Panc1 (cell line): ENCODE results near the gene ITPR2.

Experiments used
- REST ChIP-seq, 2 experiments: IDR thresholded peaks; 2 replicates each; pipeline ENCODE4 v1.6.1; 2011 to 2012; ENCODE audit warnings: low read depth in 2 of 2, control low read depth in 1 of 2, low read length in 1 of 2, mild to moderate bottlenecking in 1 of 2, moderate library complexity in 1 of 2; ENCODE audit not compliant: insufficient read depth in 1 of 2
- TF ChIP-seq, protein P1 (sequence below): fragments of 450-650 bp; IDR thresholded peaks from 2 replicates; pipeline ENCODE4 v1.5.1; 2017; ENCODE audit warnings: mild to moderate bottlenecking

DNA sequence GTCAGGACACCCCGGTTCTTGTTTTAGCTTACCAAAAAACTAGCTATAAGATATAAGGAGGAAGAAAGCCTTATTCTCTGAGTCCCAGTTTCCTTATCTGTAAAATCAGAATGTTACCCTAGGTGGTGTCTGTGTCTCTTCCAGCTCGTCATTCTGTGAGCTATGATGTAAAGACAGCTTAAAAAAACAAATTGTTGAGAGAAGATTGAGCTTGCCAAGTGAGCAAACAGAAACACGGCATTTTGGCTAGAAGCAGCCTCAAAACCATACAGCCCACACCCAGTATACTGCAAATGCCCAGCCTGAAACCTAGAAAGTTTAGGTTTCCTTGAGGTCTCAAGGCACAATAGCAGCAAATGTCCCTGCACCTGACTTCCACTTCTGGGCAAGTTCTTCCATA, 486.3 kb downstream of the ITPR2 start:
- TF ChIP-seq, protein P1, sequence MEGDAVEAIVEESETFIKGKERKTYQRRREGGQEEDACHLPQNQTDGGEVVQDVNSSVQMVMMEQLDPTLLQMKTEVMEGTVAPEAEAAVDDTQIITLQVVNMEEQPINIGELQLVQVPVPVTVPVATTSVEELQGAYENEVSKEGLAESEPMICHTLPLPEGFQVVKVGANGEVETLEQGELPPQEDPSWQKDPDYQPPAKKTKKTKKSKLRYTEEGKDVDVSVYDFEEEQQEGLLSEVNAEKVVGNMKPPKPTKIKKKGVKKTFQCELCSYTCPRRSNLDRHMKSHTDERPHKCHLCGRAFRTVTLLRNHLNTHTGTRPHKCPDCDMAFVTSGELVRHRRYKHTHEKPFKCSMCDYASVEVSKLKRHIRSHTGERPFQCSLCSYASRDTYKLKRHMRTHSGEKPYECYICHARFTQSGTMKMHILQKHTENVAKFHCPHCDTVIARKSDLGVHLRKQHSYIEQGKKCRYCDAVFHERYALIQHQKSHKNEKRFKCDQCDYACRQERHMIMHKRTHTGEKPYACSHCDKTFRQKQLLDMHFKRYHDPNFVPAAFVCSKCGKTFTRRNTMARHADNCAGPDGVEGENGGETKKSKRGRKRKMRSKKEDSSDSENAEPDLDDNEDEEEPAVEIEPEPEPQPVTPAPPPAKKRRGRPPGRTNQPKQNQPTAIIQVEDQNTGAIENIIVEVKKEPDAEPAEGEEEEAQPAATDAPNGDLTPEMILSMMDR: no peak
- TF ChIP-seq REST (IDR thresholded peaks at IDR 0.05; ENCODE audit: insufficient read depth in 1 of 2, low read depth in 2 of 2, low read length in 1 of 2): no peak
